AG09319 (cell line): ENCODE data around the gene CLCF1.

Source experiments
- DNase-seq: peaks from one replicate; pipeline ENCODE4 v3.0.0-alpha.2; 2010; ENCODE audit warnings: low read depth; ENCODE audit errors: extremely low read depth
- CTCF ChIP-seq: IDR thresholded peaks from 2 replicates; pipeline ENCODE4 v1.5.1; 2011; ENCODE audit warnings: low read depth, mild to moderate bottlenecking, inconsistent platforms, low read length, moderate library complexity

Gene CLCF1

GRCh38 chr11:67411785-67412152 lies 38.4 kb upstream of the CLCF1 start:
- no peak for TF ChIP-seq CTCF
- no peak for DNase-seq

DNA sequence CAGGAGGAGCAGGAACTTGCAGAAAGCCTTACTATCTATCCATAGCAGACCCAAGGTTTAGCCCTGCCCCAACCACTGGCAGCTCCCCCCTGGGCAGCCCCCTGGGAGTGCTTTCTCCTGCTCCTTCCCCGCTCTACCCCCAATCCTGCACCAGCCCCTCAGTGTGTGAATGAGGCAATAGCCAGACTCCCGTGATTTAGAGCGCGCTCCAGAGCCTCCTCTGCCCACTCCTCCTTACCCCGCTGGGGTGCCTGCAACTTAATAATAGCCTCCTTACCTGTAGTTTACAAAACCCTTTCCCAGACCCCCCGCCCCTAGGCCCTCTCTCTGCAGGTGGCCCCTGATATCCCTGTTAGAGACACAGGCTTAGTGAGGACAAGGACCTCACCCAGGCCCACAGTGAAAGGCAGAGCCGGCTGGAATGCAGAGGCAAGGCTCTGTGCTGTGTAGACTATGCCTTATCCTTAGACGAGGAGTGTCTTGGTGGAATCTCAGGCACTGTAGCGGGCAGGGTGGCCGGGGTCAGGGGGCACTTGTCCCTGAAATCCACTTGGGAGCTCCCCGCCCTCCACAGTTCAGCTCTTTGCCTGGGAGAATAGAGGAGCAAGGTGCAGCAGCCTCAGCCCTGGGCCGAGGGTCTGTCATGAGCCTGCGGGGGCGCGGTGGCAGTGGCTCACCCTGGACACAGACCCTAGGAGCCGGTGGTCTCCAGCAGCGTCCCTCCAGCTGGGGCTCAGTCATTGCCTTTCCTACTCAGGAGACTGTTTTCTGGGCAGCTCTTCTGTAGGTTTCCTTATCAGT lies 37.8 kb upstream of the CLCF1 start:
- no peak for DNase-seq
- TF ChIP-seq CTCF = no peak

GRCh38 chr11:67410369-67410831 lies 37.0 kb upstream of the CLCF1 start:
- no peak for DNase-seq
- TF ChIP-seq CTCF = no peak

DNA sequence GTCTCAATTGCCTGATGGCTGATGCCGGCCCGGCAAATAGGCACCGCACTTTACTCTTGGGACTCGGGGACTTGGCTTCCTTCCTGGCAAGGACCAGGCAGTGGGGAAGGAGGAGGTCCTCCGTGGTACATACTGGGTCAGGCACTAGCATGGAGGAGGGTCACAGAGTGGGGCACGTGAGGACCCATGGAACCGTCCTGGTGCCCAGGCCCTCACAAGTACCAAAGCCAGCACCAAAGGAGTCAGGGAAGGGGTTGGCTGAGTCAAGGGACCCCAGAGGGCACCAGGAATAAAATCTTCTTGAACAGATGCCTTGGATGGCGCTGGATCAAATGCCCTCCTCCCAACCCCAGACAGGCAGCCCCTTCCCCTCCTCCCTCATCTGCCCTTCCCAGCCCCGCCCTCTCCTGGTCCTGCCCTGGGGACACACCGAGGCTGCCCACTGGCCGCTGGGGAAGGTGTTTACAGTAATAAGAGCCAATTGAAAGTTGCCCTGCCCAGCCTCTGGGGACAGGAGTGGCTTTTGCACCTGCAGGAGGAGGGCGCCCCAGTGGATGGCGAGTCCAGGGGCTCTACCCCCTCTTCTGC lies 36.5 kb upstream of the CLCF1 start:
- TF ChIP-seq CTCF = no peak
- DNase-seq = no peak

DNA sequence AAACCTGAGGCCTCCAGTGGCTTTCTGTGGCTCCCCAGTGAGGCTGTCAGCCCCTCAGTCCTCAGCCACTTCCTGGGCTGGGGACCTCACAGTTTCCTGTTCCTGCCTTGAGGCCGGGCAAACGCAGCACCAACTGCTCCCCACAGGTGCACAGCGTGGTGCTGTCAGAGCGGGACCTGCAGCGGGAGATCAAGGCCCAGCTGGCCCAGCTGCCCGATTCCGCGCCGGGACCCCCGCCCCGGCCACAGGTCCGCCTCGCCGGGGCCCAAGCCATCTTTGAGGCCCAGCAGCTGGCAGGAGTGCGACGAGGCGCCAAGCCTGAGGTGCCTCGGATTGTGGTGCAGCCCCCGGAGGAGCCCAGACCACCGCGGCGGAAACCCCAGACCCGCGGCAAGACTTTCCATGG lies 35.9 kb upstream of the CLCF1 start:
- TF ChIP-seq CTCF = no peak
- DNase-seq = no peak

GRCh38 chr11:67408437-67409200 lies 35.2 kb upstream of the CLCF1 start:
- TF ChIP-seq CTCF = no peak
- DNase-seq = no peak

GRCh38 chr11:67407688-67408163 lies 34.3 kb upstream of the CLCF1 start:
- no peak for DNase-seq
- no peak for TF ChIP-seq CTCF
